GM12875 (cell line): ENCODE data around the gene MYBPHL.

Experiments used
- H3K4me3 ChIP-seq: one replicate; pipeline ENCODE4 v1.5.1; 2011; ENCODE audit warnings: low read depth, low read length, control low read depth
- CTCF ChIP-seq: IDR thresholded peaks from 2 replicates; pipeline ENCODE4 v1.5.1; 2011; ENCODE audit warnings: low read depth, mild to moderate bottlenecking, control low read depth, inconsistent platforms, low read length, moderate library complexity, borderline replicate concordance; ENCODE audit not compliant: insufficient read depth

Gene MYBPHL

DNA sequence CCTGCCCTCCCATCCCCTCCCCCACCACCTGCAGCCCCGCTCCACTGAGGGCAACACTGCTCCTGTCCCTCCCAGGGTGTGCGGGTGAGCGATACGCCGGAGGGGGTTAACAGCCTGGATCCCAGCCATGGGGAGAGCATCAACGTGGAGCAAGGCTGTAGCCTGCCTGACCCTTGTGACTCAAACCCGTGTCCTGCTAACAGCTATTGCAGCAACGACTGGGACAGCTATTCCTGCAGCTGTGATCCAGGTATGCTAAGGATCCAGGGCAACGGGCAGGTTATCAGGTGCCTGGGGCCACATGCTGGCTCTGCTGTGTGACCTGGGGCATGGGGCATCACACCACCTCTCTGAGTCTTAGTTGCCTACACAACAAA, 42.4 kb downstream of the MYBPHL start:
- H3K4me3 ChIP-seq = no peak overlapping the region
- TF ChIP-seq CTCF = no peak

- H3K4me3 ChIP-seq = no peak overlapping the region
- TF ChIP-seq CTCF = peak; percentile 98
Measured at GRCh38 chr1:109263597-109264378, 43.0 kb downstream of the MYBPHL start.

GRCh38 chr1:109263234-109263596, 43.6 kb downstream of the MYBPHL start:
- TF ChIP-seq CTCF = no peak
- H3K4me3 ChIP-seq = no peak overlapping the region

GRCh38 chr1:109262231-109263055, 44.4 kb downstream of the MYBPHL start:
- TF ChIP-seq CTCF = no peak
- H3K4me3 ChIP-seq = no peak overlapping the region

GRCh38 chr1:109261578-109261977, 45.2 kb downstream of the MYBPHL start:
- no peak for TF ChIP-seq CTCF

GRCh38 chr1:109261006-109261405, 45.8 kb downstream of the MYBPHL start:
- TF ChIP-seq CTCF = no peak

More at GRCh38 chr1:109261578-109261977, 45.2 kb downstream of the MYBPHL start:
- H3K4me3 ChIP-seq = no peak overlapping the region

More at GRCh38 chr1:109261006-109261405, 45.8 kb downstream of the MYBPHL start:
- no peak overlapping the region for H3K4me3 ChIP-seq
